Testis (tissue), 2 donors: Measurements from ENCODE around the gene EXD3.

Source experiments
- CTCF ChIP-seq, 3 experiments: fragments of 450-650 bp in 2 of 3; fragments of 200-600 bp in 1 of 3; sonication (generic) in 1 of 3; IDR thresholded peaks; one replicate each; pipeline ENCODE4 v1.5.1; 2016 to 2019; ENCODE audit warnings: antibody characterized with exemption in 3 of 3, mild to moderate bottlenecking in 2 of 3, moderate library complexity in 1 of 3
- POLR2A ChIP-seq: fragments of 450-650 bp; IDR thresholded peaks from one replicate; pipeline ENCODE4 v1.6.1; 2017; ENCODE audit warnings: antibody characterized with exemption, mild to moderate bottlenecking, moderate library complexity

GRCh38 chr9:137278721-137279711 lies 143.9 kb downstream of the EXD3 start:
- no peak for TF ChIP-seq CTCF (IDR thresholded peaks at IDR 0.05)
- TF ChIP-seq POLR2A, result no peak
